Measurements from ENCODE around the gene GMEB2. TPM values are rescaled to one million over a fixed set of nuclear protein-coding genes. Genes with fewer than 3 reads are reported as not detected.
A peak's percentile ranks its signal among the peaks of the same experiment; 100 is the strongest.
"Not testable (repeated sequence)": the region's sequence is repeated elsewhere in the genome, so short reads cannot be mapped to it uniquely, and the experiment has no call there.

Gene GMEB2
- total RNA-seq, 1 donor = 10.8 TPM

DNA sequence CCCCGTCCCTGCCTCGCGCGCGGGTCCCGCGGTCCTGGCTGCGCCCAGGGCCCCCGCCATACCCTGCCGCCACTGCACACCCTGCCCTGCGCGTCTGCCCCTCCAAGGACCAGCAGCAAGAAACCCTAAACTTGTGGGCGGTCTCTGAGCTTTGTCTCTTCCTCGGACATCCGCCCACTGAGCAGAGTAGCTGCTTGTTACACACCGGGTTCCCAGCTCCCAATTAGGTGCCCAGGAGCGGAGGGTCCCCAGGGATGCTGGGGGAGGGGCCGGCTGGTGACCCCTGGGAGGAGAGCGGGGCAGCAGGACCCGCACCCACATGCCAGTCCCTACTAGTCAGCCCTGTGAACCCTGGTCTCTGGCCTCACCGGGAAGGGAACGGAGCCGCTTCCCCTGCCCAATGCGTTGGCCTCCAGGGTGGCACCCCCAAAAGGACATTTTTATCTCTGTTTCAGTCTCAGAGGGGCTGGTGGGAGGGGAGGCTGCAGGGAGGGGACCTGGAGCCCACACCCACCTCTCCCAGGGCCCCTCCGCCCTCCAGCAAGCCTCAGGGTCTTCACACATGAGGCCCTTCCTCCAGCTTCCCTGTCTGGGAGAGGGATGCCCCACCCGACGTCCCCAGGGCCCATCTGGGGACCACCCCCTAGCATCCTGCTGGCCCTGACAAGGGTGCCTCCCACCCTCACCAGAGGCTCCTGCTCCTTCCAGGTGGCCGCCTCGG lies 15.8 kb upstream of the GMEB2 start:
- no peak for DNase-seq (ENCODE audit: low read depth)
- H3K4me3 ChIP-seq (ENCODE audit: low read depth, low read length) = no peak overlapping the region
- TF ChIP-seq, protein P1, sequence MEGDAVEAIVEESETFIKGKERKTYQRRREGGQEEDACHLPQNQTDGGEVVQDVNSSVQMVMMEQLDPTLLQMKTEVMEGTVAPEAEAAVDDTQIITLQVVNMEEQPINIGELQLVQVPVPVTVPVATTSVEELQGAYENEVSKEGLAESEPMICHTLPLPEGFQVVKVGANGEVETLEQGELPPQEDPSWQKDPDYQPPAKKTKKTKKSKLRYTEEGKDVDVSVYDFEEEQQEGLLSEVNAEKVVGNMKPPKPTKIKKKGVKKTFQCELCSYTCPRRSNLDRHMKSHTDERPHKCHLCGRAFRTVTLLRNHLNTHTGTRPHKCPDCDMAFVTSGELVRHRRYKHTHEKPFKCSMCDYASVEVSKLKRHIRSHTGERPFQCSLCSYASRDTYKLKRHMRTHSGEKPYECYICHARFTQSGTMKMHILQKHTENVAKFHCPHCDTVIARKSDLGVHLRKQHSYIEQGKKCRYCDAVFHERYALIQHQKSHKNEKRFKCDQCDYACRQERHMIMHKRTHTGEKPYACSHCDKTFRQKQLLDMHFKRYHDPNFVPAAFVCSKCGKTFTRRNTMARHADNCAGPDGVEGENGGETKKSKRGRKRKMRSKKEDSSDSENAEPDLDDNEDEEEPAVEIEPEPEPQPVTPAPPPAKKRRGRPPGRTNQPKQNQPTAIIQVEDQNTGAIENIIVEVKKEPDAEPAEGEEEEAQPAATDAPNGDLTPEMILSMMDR (IDR thresholded peaks at IDR 0.05; ENCODE audit: insufficient read depth, low read depth, low read length) = no peak

DNA sequence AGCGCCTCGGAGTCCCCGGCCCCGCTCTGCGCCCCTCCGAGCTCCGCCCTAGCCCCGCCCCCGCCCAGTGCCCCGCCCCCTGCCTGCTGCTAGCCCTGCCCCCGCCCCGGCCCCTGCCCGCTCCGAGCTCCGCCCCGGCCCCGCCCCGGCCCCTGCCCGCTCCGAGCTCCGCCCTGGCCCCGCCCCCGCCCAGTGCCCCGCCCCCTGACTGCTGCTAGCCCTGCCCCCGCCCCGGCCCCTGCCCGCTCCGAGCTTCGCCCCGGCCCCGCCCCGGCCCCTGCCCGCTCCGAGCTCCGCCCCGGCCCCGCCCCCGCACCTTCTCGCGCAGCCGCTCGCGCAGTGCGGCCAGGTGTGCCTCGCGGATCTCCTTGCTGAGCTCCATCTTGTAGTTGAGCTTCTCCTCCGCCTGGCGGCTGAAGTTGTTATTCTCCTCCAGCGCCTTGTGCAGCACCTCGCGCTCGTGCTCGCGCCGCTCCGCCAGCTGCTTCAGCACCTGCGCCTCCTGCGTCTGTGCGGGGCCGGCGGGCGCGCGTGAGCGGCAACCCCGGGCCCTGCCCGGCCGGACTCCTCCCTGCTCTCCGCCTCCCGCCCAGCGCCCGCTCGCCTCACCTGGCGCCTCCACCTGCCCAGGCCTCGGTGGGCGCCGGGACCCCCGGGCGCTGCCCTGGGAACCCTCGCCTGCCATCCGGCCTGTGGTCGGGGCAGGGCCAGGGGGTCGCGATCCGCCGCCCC lies 15.1 kb upstream of the GMEB2 start:
- peak overlapping the region; percentile 59 for H3K4me3 ChIP-seq (ENCODE audit: low read depth, low read length)
- peak; percentile 89 for DNase-seq (ENCODE audit: low read depth)
- TF ChIP-seq, protein P1 (IDR thresholded peaks at IDR 0.05; ENCODE audit: insufficient read depth, low read depth, low read length) = peak; percentile 33

GRCh38 chr20:63641146-63641791 lies 14.4 kb upstream of the GMEB2 start:
- TF ChIP-seq, protein P1 (IDR thresholded peaks at IDR 0.05; ENCODE audit: insufficient read depth, low read depth, low read length) = no peak
- peak overlapping the region; percentile 59 for H3K4me3 ChIP-seq (ENCODE audit: low read depth, low read length)
- DNase-seq (ENCODE audit: low read depth) = no peak

DNA sequence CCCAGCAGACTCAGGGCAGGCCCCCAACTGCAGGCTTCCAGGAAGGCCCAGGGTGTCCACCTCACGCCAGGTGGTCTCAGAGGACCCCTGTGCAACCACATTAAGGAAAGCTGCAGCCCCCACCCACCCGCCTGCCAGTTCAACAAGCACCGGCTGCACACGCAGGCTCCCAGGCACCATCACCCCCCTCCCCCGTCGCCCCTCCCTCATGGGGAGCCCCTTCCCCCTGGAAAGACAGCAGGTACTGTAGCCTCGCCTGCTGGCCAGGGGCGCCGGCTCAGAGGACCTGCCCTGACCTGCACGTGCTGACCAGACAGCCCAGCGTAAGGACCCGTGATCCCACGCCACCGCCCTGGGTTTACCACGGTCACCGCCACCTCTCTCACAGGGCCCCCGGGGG lies 13.8 kb upstream of the GMEB2 start:
- not testable (repeated sequence) for DNase-seq (ENCODE audit: low read depth); H3K4me3 ChIP-seq (ENCODE audit: low read depth, low read length)

GRCh38 chr20:63640086-63640485 lies 13.2 kb upstream of the GMEB2 start:
- DNase-seq (ENCODE audit: low read depth) = no peak
- TF ChIP-seq, protein P1 (IDR thresholded peaks at IDR 0.05; ENCODE audit: insufficient read depth, low read depth, low read length) = no peak
- no peak overlapping the region for H3K4me3 ChIP-seq (ENCODE audit: low read depth, low read length)

DNA sequence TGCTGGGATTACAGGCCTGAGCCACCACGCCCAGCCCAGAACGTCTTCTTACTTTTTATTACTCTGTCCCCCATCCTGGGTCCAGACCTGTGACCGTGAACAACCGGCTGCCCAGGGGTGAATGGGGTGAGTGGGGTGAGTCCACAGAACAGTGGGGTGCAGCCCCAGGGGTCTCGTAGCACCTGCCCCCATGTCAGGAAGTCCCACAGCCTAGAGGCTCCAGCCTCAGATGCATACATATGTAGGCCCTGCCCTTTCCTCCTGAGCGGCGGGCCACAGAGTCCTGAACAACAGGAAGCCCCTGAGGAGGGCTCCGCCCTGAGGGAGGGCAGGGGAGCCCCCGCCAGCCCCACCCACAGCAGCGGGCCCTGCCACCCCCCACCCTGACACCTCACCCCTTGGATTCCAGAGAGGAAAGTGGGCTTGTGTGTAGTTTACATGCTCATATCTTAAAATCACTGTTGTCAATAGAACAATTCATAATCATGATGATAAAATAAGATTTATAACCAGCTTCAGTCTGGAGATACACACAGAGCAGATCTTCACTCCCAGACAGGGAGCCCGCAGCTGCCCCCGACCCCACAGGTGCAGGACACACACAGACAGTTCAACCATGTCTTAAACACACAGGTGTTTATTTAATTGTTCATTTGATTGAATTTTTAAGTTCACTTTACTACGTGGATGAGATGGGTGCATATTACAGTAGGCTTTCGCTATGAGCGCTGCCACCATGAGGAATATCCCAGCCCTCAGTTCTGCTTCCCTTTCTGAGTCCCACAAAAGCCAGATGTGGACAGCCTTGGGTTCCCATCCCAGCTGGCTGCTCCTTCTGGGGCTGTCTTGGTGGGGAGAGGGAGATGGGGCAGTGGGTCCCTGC lies 12.4 kb upstream of the GMEB2 start:
- no peak for DNase-seq (ENCODE audit: low read depth)
- TF ChIP-seq, protein P1 (IDR thresholded peaks at IDR 0.05; ENCODE audit: insufficient read depth, low read depth, low read length) = no peak
- H3K4me3 ChIP-seq (ENCODE audit: low read depth, low read length) = no peak overlapping the region
